Activated naive CD8-positive, alpha-beta T cell (primary cell): ENCODE results near the gene EFHC2.

Source experiments
- H3K27ac Mint-ChIP-seq: one replicate; pipeline ENCODE4 v1.8.0; 2021; ENCODE audit warnings: mixed read lengths
- H3K27me3 Mint-ChIP-seq: one replicate; pipeline ENCODE4 v1.8.0; 2021; ENCODE audit warnings: mixed read lengths
- H3K36me3 Mint-ChIP-seq: one replicate; pipeline ENCODE4 v1.8.0; 2021; ENCODE audit warnings: mixed read lengths
- H3K4me1 Mint-ChIP-seq: one replicate; pipeline ENCODE4 v1.8.0; 2021; ENCODE audit warnings: low read depth, mixed read lengths
- H3K4me3 Mint-ChIP-seq: one replicate; pipeline ENCODE4 v1.8.0; 2021; ENCODE audit warnings: mild to moderate bottlenecking, mixed read lengths
- H3K9me3 Mint-ChIP-seq: one replicate; pipeline ENCODE4 v1.8.0; 2021; ENCODE audit warnings: low read depth, mixed read lengths

EFHC2 gene

DNA sequence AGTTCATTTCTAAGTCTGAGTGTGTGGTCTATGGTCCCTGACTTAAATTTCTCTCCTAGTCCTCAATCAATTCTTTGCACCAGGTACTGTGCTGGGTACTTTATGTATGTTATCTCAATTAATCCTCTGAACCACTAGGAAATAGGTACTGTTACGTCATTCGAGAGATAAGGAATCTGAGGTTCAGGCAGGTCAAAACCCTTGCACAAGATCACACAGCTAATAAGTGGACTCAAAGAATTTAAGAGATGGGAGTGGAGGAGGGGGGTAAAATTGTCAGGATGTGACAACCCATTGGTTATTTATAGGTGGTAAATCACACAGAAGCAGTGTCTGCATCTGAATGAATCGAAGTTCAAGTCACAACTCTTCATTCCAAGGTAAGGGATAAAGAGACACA is 169.4 kb downstream of the EFHC2 start:
- H3K9me3 Mint-ChIP-seq: peaks cover 7% of the 10 kb centered on the region
- peaks cover 10% of the 10 kb centered on the region for H3K36me3 Mint-ChIP-seq
- no peak overlapping the region for H3K27ac Mint-ChIP-seq
- H3K4me3 Mint-ChIP-seq: no peak overlapping the region
- no peaks in the 10 kb centered on the region for H3K27me3 Mint-ChIP-seq
- no peaks in the 10 kb centered on the region for H3K4me1 Mint-ChIP-seq

DNA sequence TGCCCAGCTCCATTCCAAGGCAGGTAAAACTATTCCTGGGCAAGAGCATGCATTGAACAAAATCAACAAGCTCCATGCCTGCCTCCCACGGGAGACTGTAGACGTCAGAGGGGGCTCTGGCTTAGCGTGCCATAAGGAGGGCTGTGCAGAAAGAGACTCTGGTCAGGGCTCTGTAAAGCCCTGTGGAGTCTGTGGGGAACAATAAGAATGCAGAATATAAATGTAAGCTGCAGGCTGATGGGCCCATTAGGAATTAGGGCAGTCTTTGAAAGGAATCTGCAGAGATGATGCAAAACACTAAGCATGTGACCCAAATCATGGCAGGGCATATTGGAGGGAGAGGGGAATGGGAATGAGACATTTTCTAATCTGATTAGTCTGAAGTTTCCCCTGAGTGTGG is 170.3 kb downstream of the EFHC2 start:
- Mint-ChIP-seq H3K27ac (no peak overlapping the region), H3K4me1 (no peaks in the 10 kb centered on the region), H3K4me3 (no peak overlapping the region), H3K27me3 (no peaks in the 10 kb centered on the region), H3K9me3 (peaks cover 7% of the 10 kb centered on the region), H3K36me3 (peaks cover 10% of the 10 kb centered on the region)

- H3K27ac Mint-ChIP-seq: no peak overlapping the region
- H3K4me1 Mint-ChIP-seq: no peaks in the 10 kb centered on the region
- peaks cover 2% of the 10 kb centered on the region for H3K36me3 Mint-ChIP-seq
- no peaks in the 10 kb centered on the region for H3K9me3 Mint-ChIP-seq
- H3K4me3 Mint-ChIP-seq: no peak overlapping the region
- H3K27me3 Mint-ChIP-seq: no peaks in the 10 kb centered on the region
Measured at GRCh38 chrX:44167116-44167515, 176.4 kb downstream of the EFHC2 start.

DNA sequence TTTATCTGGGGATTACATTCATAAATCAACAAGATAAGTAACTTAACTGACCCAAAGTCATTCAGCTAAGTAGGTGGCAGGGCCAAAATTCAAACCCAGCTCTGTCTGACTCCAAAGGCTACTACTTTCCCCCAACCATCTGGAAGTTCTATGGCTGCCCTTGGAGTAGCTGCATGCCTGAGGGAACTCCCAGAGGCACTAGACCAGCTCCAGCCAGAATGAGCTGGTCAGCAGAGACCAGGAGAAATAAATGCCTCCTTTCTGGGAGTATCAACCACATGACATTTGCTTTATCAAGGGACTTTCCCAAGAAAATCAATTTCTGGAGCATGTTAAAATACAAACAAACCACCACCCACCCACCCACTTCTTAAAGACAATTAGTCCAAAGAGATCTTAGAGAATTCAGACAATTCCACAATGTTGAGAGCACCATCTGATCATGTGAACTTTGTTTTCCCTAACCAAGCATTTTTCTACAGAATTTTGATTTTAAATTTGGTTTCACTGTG is 180.5 kb downstream of the EFHC2 start:
- peaks cover 2% of the 10 kb centered on the region for H3K36me3 Mint-ChIP-seq
- no peaks in the 10 kb centered on the region for H3K9me3 Mint-ChIP-seq
- no peak overlapping the region for H3K4me3 Mint-ChIP-seq
- no peaks in the 10 kb centered on the region for H3K27me3 Mint-ChIP-seq
- H3K4me1 Mint-ChIP-seq: no peaks in the 10 kb centered on the region
- H3K27ac Mint-ChIP-seq: no peak overlapping the region

DNA sequence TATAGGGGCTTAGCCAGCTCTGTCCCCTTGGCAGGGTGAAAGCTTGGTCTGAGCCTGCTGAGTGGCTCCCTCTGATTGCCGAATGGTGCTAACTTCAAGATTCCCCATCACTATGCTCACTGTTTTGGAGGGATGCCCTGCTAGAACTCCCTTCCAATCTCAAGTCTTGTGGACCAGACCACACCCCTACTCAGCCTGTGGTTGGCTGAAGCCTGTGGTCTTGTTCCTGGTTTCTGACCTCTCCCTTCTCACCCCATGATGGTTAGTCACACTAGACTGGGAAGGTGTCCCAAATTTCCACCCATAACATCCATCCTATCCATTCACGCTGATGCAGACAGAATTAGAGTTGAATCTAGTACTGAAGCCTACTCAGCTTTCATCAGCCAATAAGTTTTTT is 185.6 kb downstream of the EFHC2 start:
- H3K9me3 Mint-ChIP-seq: no peaks in the 10 kb centered on the region
- H3K27me3 Mint-ChIP-seq: no peaks in the 10 kb centered on the region
- no peak overlapping the region for H3K4me3 Mint-ChIP-seq
- H3K4me1 Mint-ChIP-seq: no peaks in the 10 kb centered on the region
- no peak overlapping the region for H3K27ac Mint-ChIP-seq
- no peaks in the 10 kb centered on the region for H3K36me3 Mint-ChIP-seq

DNA sequence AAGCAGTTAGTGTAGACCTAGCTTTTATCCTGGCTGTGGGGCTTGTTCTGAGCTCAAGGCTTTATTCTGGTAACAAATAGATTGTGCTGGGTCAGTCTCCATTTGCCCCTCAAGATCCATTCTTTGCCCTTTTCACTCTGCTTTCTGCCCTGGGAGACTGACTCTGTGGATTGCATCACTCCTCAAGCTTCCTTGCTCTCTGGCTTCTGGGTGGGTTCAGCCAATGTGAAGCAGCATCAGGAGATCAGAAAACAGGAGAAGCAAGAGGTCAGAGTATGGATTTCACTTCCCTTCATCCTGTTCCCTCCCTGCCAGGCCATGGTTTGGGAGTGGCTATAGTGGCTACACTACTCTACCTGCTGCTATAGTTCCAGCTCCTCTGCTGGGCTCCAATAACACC is 186.2 kb downstream of the EFHC2 start:
- no peaks in the 10 kb centered on the region for H3K27me3 Mint-ChIP-seq
- H3K4me1 Mint-ChIP-seq: no peaks in the 10 kb centered on the region
- no peak overlapping the region for H3K27ac Mint-ChIP-seq
- H3K4me3 Mint-ChIP-seq: no peak overlapping the region
- no peaks in the 10 kb centered on the region for H3K9me3 Mint-ChIP-seq
- no peaks in the 10 kb centered on the region for H3K36me3 Mint-ChIP-seq

GRCh38 chrX:44156726-44157125 is 186.7 kb downstream of the EFHC2 start:
- Mint-ChIP-seq H3K36me3 (no peaks in the 10 kb centered on the region), H3K4me3 (no peak overlapping the region), H3K4me1 (no peaks in the 10 kb centered on the region), H3K27me3 (no peaks in the 10 kb centered on the region), H3K27ac (no peak overlapping the region), H3K9me3 (no peaks in the 10 kb centered on the region)

DNA sequence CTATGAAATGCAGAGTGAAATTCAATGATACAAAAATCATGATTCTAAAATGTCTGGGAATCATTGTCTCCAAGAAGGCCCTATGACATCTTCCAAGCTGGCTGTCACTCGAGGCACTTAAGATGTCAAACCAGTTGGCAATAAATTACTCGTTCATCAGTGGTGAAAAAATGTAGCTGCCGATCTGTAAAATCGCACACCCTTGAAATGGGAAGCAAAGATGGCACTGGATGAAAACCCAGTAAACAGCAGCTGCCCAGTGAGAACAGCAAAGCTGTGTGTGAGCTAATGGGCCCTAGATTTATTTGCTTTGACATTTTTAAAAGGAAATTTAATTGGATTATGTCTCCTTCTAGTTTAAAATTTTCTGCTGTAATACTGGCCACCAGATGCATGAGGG is 188.3 kb downstream of the EFHC2 start:
- Mint-ChIP-seq H3K4me1 (no peaks in the 10 kb centered on the region), H3K27ac (no peak overlapping the region), H3K9me3 (no peaks in the 10 kb centered on the region), H3K36me3 (no peaks in the 10 kb centered on the region), H3K27me3 (no peaks in the 10 kb centered on the region), H3K4me3 (no peak overlapping the region)

DNA sequence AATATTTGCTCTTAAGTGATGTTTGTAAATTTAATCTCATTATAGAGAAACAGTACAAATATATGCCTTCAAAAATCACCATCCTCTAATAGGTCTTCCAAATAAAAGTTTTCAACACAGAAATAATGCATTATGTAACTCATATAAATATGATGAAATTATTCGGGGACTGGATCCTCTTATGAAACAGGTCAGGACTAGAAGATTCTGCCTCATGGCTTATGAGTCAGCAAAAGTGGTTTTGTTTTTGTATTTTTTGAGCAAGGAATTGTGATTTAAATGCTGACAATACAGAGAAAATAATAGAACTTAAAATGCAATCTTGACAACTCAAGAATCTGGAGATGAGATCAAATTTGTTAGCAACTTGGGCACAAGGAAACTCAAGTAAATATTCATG is 190.6 kb downstream of the EFHC2 start:
- Mint-ChIP-seq H3K4me3 (no peak overlapping the region), H3K4me1 (no peaks in the 10 kb centered on the region), H3K36me3 (no peaks in the 10 kb centered on the region), H3K27ac (no peak overlapping the region), H3K27me3 (no peaks in the 10 kb centered on the region), H3K9me3 (no peaks in the 10 kb centered on the region)

DNA sequence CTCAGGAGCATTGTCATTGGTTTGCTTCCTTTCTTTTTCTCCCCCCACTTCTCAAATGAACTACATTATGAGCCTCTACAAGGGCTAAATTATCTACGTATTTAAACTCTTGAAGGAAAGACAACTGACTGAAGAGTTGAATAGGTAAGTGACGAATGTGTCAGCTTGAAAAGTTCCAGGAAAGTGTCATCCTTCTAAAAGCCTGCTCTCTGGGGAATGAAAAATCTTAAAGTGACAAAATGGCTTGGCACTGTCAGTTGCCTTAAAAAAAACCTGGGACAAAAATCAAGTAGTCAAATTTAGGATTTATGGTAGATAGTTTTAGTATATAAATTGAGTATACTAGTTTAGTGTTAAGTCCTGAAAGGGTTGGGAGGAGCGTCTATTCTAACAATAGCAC is 196.3 kb downstream of the EFHC2 start:
- Mint-ChIP-seq H3K27ac (no peak overlapping the region), H3K4me3 (no peak overlapping the region), H3K4me1 (no peaks in the 10 kb centered on the region), H3K27me3 (no peaks in the 10 kb centered on the region), H3K9me3 (no peaks in the 10 kb centered on the region), H3K36me3 (no peaks in the 10 kb centered on the region)

DNA sequence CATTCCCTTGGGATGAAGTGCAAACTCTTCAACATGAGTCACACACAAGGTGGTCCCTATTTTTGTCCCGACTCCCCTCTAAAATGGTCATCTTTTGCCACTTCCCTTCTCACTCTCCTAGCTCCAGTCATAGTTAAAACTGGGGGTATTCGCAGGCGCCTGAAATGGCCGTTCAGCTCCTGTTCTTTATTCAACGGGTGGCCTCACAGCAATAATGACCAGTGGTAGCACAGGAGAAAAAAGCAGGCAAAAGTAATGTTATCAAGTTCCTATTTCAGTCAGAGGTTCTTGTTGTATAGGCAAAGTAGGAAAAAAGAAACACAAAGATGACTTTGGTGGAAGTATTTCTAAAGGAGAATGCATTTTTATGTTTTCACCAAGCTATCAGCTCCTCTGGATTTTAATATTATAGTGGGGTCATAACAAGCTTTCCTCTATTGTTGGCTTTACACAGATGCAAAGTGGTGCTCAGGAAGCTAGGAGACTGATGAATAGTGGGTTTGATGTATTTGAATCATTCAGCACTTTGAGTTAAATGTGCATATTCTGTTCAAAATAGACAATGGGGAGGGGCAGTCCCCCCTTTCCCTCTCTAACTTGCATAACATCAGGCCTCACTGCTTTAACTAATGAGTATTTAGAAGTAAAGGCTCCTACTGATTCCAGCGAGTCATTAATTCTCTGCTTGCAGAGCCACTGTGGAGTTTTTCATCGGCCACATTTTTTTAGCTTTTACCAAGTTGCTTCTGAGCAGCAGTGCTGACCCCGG is 199.1 kb downstream of the EFHC2 start:
- Mint-ChIP-seq H3K36me3 (no peaks in the 10 kb centered on the region), H3K9me3 (no peaks in the 10 kb centered on the region), H3K27me3 (no peaks in the 10 kb centered on the region), H3K27ac (no peak overlapping the region), H3K4me3 (no peak overlapping the region), H3K4me1 (no peaks in the 10 kb centered on the region)

- Mint-ChIP-seq H3K4me1 (no peaks in the 10 kb centered on the region), H3K36me3 (no peaks in the 10 kb centered on the region), H3K27me3 (no peaks in the 10 kb centered on the region), H3K4me3 (no peak overlapping the region), H3K27ac (no peak overlapping the region), H3K9me3 (no peaks in the 10 kb centered on the region)
Measured at GRCh38 chrX:44143061-44143602, 200.3 kb downstream of the EFHC2 start.

DNA sequence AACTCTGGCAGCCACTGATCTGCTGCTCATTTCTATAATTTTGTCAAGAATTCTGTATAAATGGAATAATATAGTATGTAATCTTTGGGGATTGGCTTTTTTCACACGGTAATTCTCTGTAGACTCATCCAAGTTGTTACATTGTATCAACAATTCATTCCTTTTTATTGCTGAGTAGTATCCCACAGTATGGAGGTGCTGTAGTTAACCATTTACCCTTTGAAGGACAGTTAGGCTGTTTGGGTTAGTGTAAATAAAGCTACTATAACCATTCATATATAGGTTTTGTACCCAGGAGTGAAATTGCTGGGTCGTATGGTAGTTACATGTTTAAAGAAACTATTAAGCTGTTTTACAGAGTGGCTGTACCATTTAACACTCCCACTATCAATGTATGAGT is 213.3 kb downstream of the EFHC2 start:
- Mint-ChIP-seq H3K27me3 (no peaks in the 10 kb centered on the region), H3K36me3 (peaks cover 2% of the 10 kb centered on the region), H3K9me3 (no peaks in the 10 kb centered on the region), H3K4me3 (no peak overlapping the region), H3K27ac (no peak overlapping the region), H3K4me1 (no peaks in the 10 kb centered on the region)

GRCh38 chrX:44113337-44113736 is 230.1 kb downstream of the EFHC2 start:
- Mint-ChIP-seq H3K9me3 (no peaks in the 10 kb centered on the region), H3K4me1 (no peaks in the 10 kb centered on the region), H3K27ac (no peak overlapping the region), H3K4me3 (no peak overlapping the region), H3K27me3 (no peaks in the 10 kb centered on the region), H3K36me3 (no peaks in the 10 kb centered on the region)

DNA sequence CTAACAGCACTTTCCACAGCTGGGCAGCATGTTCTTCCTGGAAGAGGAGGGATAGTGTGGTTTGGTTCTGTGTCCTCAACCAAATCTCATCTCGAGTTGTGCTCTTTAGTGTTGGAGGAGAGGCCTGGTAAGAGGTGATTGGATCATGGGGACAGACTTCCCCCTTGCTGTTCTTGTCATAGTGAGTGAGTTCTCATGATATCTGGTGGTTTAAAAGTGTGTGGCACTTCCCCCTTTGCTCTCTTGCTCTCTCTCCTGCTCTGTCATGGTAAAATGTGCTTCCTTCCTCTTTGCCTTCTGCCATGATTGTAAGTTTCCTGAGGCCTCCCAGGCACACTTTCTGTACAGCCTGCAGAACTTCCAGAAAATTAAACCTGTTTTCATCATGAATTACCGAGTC is 236.6 kb downstream of the EFHC2 start:
- Mint-ChIP-seq H3K27ac (no peak overlapping the region), H3K4me1 (no peaks in the 10 kb centered on the region), H3K36me3 (no peaks in the 10 kb centered on the region), H3K9me3 (peaks cover 4% of the 10 kb centered on the region), H3K27me3 (no peaks in the 10 kb centered on the region), H3K4me3 (no peak overlapping the region)
